ENCODE measurements around the gene ZC3H4. TPM values are rescaled to one million over a fixed set of nuclear protein-coding genes. Genes with fewer than 3 reads are reported as not detected.

Gene ZC3H4
- total and polyA plus RNA-seq, 8 donors, result 4.7 to 78.5 (median 20.2) TPM

GRCh38 chr19:47024502-47024901 is 89.1 kb downstream of the ZC3H4 start:
- intact Hi-C loops (cut with DNase I; ENCODE audit: low total_unique reads), result no loop called here

DNA sequence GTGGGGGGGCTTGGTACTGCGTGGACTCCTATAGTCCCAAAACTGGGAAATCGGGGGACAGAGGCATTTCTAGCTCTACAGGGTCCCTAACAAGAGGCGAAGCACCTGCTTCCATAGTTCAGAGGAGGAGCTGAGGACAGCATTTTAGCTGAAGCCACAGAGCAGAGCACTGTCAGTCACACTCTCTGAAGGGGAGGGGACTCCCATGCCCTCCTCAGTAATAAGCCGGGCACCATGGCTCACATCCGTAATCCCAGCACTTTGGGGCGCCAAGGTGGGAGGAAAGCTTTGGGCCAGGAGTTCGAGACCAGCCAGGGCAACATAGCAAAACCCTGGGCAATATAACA is 90.2 kb downstream of the ZC3H4 start:
- TF ChIP-seq POLR2A (IDR thresholded peaks at IDR 0.05) (no peak), CTCF (IDR thresholded peaks at IDR 0.05) (no peak), POLR2AphosphoS5 (IDR thresholded peaks at IDR 0.05) (no peak), EP300 (IDR thresholded peaks at IDR 0.05) (no peak)
- H3K27ac ChIP-seq, result no peak overlapping the region
- H3K4me1 ChIP-seq, result peaks cover 24 to 39% (median 32%) of the 10 kb centered on the region in 4 donors
- intact Hi-C loops (cut with DNase I; ENCODE audit: low total_unique reads), result no loop called here
- H3K4me3 ChIP-seq, result no peak overlapping the region
- H3K36me3 ChIP-seq, result no peaks in the 10 kb centered on the region
- H3K9me3 ChIP-seq, result no peaks in the 10 kb centered on the region
- no peak for DNase-seq
- 27 to 45% (median 36%) methylated on average over 6 to 7 of the region's 7 CpGs for WGBS, 5 donors
- peaks cover 25 to 99% (median 85%) of the 10 kb centered on the region in 3 donors for H3K27me3 ChIP-seq

More at GRCh38 chr19:47024502-47024901, 89.1 kb downstream of the ZC3H4 start:
- Histone ChIP-seq H3K27ac (no peak overlapping the region), H3K4me1 (peaks cover 23 to 36% (median 31%) of the 10 kb centered on the region in 4 donors), H3K27me3 (peaks cover 24 to 99% (median 86%) of the 10 kb centered on the region in 3 donors), H3K36me3 (no peaks in the 10 kb centered on the region), H3K4me3 (no peak overlapping the region), H3K9me3 (no peaks in the 10 kb centered on the region)
- DNase-seq, result no peak
- 76 to 86% (median 80%) methylated on average over 5 of the region's 5 CpGs for WGBS, 5 donors
- no peak for TF ChIP-seq POLR2AphosphoS5 (IDR thresholded peaks at IDR 0.05)
- no peak for TF ChIP-seq CTCF (IDR thresholded peaks at IDR 0.05)
- TF ChIP-seq EP300 (IDR thresholded peaks at IDR 0.05), result no peak
- no peak for TF ChIP-seq POLR2A (IDR thresholded peaks at IDR 0.05)

DNA sequence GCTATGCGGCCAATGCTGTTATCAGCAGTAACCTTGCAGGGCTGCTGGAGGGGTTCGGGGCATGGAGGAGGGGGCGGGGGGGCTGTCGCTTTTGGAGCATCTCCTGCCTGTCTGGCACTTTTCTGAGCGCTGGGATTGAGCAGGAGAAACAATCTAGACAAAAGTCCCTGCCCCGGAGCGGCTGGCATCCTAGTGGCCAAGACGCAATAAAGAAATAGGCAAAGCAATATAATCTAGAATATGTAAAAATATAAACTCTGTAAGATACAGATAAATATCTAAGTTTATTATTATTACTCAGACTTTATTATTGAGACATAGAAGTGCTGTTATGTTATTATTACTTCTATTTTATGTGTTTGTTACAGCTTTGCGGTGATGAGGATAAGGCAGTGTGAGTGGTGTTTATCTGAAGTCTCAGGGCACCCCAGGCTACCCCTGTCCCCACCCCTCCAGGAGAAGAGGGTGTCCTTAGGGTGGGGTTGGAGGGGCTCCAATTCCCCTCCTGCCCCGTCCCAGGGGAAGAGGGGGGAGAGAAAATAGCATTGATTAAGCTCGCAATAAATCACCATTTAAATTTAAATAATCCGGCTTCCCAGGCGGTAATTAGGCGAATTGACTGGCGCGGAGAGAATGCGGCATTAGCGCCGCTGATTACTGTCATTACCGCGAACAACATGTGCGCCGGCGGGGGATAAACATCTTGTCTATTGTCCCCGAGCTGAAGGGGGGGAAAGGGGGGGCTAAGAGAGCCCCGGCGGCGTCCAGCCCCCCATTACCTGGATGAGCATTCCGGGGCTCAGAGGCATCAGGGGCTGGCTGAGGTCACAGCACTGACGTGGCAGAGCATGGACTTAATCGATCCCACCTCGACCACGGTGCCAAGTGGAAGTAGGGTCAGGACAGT is 90.8 kb downstream of the ZC3H4 start:
- no peak for TF ChIP-seq POLR2AphosphoS5 (IDR thresholded peaks at IDR 0.05)
- no peak for TF ChIP-seq CTCF (IDR thresholded peaks at IDR 0.05)
- no peak for TF ChIP-seq POLR2A (IDR thresholded peaks at IDR 0.05)
- no peak for TF ChIP-seq EP300 (IDR thresholded peaks at IDR 0.05)
- Histone ChIP-seq H3K36me3 (no peaks in the 10 kb centered on the region), H3K4me3 (no peak overlapping the region), H3K9me3 (no peaks in the 10 kb centered on the region), H3K27ac (no peak overlapping the region), H3K4me1 (peaks cover 24 to 39% (median 32%) of the 10 kb centered on the region in 4 donors), H3K27me3 (peaks cover 22 to 94% (median 79%) of the 10 kb centered on the region in 3 donors)
- DNase-seq, result no peak
- WGBS, 5 donors, result 3 to 9% (median 6%) methylated on average over 33 of the region's 33 CpGs
- intact Hi-C loops (cut with DNase I; ENCODE audit: low total_unique reads), result no loop called here

DNA sequence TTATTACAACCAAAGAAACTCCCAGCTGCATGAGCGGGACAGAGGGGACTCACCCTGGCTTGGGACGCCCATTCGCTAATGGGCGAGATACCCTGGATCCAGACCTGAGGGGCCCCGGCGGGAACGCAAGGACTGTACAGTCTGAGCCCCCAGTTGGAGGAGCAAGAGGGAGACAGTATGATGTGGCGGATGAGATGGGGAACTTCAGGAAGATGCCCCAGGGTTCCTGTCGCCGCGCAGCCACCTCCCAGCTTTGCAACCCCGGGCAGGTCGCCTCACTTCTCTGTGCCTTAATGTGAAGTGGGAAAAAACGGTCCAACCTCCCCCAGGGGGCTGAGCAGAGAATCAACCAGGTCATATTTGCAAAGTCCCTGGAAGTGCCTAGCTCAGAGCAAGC is 91.4 kb downstream of the ZC3H4 start:
- intact Hi-C loops (cut with DNase I; ENCODE audit: low total_unique reads), result no loop called here

More for the DNA sequence above, 91.4 kb downstream of the ZC3H4 start:
- Histone ChIP-seq H3K4me1 (peaks cover 24 to 39% (median 32%) of the 10 kb centered on the region in 4 donors), H3K9me3 (no peaks in the 10 kb centered on the region), H3K27me3 (peaks cover 22 to 88% (median 75%) of the 10 kb centered on the region in 3 donors), H3K36me3 (no peaks in the 10 kb centered on the region), H3K4me3 (no peak overlapping the region), H3K27ac (no peak overlapping the region)
- no peak for DNase-seq
- 32 to 44% (median 34%) methylated on average over 13 to 14 of the region's 14 CpGs for WGBS, 5 donors
- no peak for TF ChIP-seq POLR2AphosphoS5 (IDR thresholded peaks at IDR 0.05)
- TF ChIP-seq EP300 (IDR thresholded peaks at IDR 0.05), result no peak
- TF ChIP-seq POLR2A (IDR thresholded peaks at IDR 0.05), result no peak
- TF ChIP-seq CTCF (IDR thresholded peaks at IDR 0.05), result no peak

Measured in stomach (tissue), 9 donors.